AG09309 (cell line): ENCODE measurements around the gene ERO1B.

Source experiments
- DNase-seq: peaks from one replicate; pipeline ENCODE4 v3.0.0-alpha.2; 2010; ENCODE audit warnings: low read depth
- H3K4me3 ChIP-seq: 2 replicates; pipeline ENCODE4 v1.5.1; 2011; ENCODE audit warnings: mild to moderate bottlenecking, low read depth, low read length, moderate library complexity; ENCODE audit not compliant: control insufficient read depth
- CTCF ChIP-seq: IDR thresholded peaks from 2 replicates; pipeline ENCODE4 v1.5.1; 2011; ENCODE audit warnings: mild to moderate bottlenecking, low read depth, low read length, inconsistent platforms; ENCODE audit not compliant: insufficient read depth, control insufficient read depth; ENCODE audit errors: missing control alignments

Gene ERO1B

GRCh38 chr1:236258114-236258622 lies 23.6 kb downstream of the ERO1B start:
- no peak for DNase-seq
- no peak overlapping the region for H3K4me3 ChIP-seq
- TF ChIP-seq CTCF = no peak

- DNase-seq = no peak
- no peak overlapping the region for H3K4me3 ChIP-seq
- TF ChIP-seq CTCF = no peak
These were observed 24.5 kb downstream of the ERO1B start for GRCh38 chr1:236257216-236257615.

- TF ChIP-seq CTCF = no peak
- H3K4me3 ChIP-seq = no peak overlapping the region
- DNase-seq = no peak
These were observed 27.7 kb downstream of the ERO1B start for GRCh38 chr1:236253918-236254637.

GRCh38 chr1:236253119-236253518 lies 28.6 kb downstream of the ERO1B start:
- no peak for TF ChIP-seq CTCF
- no peak for DNase-seq
- no peak overlapping the region for H3K4me3 ChIP-seq

- no peak overlapping the region for H3K4me3 ChIP-seq
- TF ChIP-seq CTCF = no peak
- DNase-seq = no peak
These were observed 30.2 kb downstream of the ERO1B start for GRCh38 chr1:236251587-236251986.

GRCh38 chr1:236247286-236247685 lies 34.5 kb downstream of the ERO1B start:
- H3K4me3 ChIP-seq = no peak overlapping the region
- TF ChIP-seq CTCF = no peak
- no peak for DNase-seq
